HG03378 (cell line): Measurements from ENCODE around the gene DNAJC6.

Experiments used
- ATAC-seq: cut with Tn5 transposase; IDR thresholded peaks from one replicate; pipeline ENCODE4 v1.9.1; 2021; ENCODE audit warnings: mild to moderate bottlenecking, moderate library complexity; ENCODE audit not compliant: unreplicated experiment

The DNAJC6 gene

GRCh38 chr1:65292861-65293593, 16.3 kb upstream of the DNAJC6 start:
- ATAC-seq: no peak

- ATAC-seq: no peak
Measured at GRCh38 chr1:65297706-65298105, 11.6 kb upstream of the DNAJC6 start.

- ATAC-seq: no peak
Measured at GRCh38 chr1:65299328-65299727, 10.0 kb upstream of the DNAJC6 start.

DNA sequence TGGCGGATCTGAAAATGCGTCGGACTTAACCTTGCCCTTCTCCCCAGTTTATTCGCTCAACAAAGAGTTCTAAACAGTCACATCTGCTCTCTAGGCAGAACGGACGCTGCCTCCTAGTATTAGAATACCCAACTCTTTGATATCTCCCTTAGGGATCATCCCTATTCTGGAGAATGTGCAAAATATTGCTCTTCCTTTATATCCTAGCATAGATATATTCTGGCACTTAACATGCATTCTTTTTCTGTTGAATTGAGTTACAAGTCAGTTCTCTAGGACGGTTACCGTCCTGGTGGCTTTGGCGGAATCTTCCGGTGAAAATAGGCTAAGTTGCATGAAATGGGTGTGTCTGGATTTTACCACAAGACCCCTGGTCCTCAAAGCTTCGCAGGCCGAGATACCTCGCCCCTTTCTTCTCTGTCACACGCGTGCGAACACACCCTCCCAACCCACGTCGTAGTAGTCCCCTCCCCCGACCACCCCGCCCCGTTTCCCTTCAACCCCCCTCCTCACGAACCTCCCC, 501 bp upstream of the DNAJC6 start:
- ATAC-seq: no peak

GRCh38 chr1:65310078-65310587, 790 bp downstream of the DNAJC6 start:
- ATAC-seq: no peak

- ATAC-seq: no peak
Measured at GRCh38 chr1:65311760-65312159, 2.4 kb downstream of the DNAJC6 start.

- no peak for ATAC-seq
Measured at GRCh38 chr1:65316233-65316632, 6.9 kb downstream of the DNAJC6 start.

DNA sequence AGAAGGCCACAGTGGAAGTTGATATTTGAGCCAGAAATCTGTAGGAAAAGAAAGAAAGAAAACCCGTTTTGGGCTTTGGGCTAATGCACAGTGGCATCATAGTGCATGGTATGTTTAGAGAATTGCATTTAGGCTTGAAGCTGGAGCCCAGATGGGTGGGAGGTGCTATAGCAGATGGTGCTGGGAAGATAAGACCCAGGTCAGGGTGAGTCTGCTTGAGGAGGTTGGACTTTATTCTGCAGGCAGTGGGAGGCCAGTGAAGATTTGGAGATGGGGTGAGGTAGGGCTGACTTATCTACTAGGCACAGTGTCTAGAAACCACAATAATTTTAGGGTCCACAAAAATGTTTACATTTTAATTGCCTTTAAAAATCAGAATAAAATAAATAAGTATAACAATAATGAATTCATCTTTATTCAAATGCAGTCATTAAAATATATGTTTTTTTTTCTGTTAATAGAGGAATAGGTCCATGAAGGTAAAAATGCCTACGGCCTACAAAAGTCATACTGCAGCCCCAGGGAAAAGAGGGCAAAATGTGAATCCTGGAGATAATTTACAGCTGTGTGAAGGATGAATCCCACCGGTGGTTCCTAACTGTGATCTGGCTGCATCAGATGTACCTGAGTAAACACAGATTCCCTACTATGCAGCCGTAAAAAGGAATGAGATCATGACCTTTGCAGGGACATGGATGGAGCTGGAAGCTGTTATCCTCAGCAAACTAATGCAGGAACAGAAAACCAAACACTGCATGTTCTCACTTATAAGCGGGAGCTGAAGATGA, 8.7 kb downstream of the DNAJC6 start:
- no peak for ATAC-seq

- ATAC-seq: no peak
Measured at GRCh38 chr1:65319141-65319540, 9.8 kb downstream of the DNAJC6 start.

- no peak for ATAC-seq
Measured at GRCh38 chr1:65319754-65320153, 10.4 kb downstream of the DNAJC6 start.

DNA sequence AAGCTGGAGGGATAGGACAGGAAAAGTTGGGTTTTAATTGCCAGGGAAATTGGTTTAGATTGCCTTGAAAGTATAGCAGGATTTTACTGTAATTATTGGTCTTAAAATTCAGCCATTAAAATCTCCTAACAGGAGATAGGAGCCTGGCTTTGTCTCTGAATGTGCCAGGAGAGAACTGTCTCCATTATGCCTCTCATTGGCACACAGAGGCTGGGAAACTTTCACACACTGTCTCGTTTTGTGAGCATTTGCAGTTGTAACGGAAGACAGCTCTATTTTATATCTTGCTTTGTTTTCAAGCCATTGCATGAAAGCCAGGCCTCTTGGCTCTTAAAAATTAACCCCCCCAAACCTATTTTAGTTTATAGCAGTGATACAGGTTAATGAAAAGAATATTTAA, 12.5 kb downstream of the DNAJC6 start:
- ATAC-seq: no peak

DNA sequence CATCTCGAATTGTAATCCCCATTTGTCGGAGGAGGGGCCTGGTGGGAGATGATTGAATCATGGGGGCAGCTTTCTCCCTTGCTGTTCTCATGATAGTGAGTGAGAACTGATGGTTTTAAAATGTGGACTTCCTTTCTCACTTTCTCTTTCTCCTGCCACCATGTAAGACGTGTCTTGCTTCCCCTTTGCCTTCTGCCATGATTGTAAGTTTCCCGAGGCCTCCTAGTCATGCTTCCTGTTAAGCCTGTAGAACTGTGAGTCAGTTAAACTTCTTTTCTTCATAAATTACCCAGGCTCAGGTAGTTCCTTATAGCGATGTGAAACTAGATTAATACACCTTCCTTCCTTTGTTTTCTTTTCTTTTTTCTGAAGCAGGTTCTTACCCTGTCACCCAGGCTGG, 13.9 kb downstream of the DNAJC6 start:
- no peak for ATAC-seq

GRCh38 chr1:65330021-65330420, 20.7 kb downstream of the DNAJC6 start:
- no peak for ATAC-seq

GRCh38 chr1:65330822-65331221, 21.5 kb downstream of the DNAJC6 start:
- no peak for ATAC-seq

- ATAC-seq: no peak
Measured at GRCh38 chr1:65332821-65333220, 23.5 kb downstream of the DNAJC6 start.

DNA sequence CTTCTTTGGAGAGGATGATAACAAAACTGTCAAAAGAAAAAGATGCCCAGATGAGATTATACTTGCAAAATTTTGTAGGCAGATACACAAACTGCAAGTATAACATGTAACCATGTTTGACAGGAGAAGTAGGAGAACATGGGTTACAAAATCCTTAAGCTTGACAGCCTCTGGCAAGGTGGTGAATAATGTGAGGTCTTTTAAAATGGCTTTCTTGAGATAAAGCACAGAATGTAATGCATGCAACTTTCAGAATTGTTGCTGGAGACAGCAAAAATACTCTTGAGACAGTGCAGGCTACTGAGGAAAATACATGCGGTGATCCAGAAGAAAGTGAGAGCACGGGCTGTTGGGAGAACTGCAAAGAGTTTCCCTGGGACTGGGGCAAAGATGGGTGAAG, 24.7 kb downstream of the DNAJC6 start:
- ATAC-seq: no peak

DNA sequence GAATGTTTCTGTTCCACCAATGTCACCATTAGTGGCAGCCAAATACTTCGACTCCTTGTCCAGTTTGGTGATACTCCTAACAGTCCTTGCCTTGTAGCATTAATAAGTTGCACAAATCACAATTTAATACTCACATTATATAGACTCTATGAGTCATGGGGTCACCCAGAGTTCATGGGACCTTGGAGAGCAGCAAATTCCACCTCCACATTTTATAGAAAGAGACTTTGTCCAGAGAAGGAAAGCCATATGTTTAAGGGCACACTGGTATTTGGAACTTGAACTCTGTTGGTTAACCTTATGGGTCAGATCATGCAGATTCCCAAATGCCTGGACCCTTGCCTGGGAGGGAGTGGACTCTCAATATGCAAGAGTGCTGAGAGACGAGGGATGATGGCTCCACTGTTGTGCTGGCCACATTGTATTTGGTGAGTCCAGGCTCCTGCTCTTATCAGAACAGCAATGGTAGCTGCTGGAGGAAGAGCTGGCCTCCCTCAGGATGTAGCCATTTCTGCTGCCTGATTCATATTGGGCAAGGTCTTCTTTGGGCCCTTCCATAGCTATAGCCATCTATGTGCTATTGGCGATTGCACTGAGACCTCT, 30.6 kb downstream of the DNAJC6 start:
- no peak for ATAC-seq

GRCh38 chr1:65341381-65341780, 32.0 kb downstream of the DNAJC6 start:
- no peak for ATAC-seq

GRCh38 chr1:65343286-65343685, 33.9 kb downstream of the DNAJC6 start:
- no peak for ATAC-seq

- no peak for ATAC-seq
Measured at GRCh38 chr1:65344171-65344814, 35.0 kb downstream of the DNAJC6 start.

DNA sequence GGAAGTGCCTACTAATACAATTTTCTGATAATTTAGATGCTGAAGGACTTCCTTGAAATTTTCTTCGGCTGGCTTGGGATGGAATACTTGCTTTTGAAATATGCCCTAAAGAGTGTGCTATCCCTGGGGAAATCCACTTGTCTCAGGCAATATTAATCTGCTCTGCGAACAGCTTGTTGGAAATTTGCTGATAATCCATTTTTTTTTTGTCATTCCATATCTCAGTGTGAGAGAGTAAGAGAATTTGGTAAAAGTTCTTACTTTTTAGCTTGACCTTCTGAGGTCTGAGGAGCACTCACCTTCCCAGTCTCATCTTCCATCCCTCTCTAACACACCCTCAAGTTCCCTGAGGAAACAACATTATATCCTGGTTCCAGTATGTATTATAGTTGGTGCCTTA, 36.8 kb downstream of the DNAJC6 start:
- ATAC-seq: no peak
